ENCODE measurements around the gene LIPC.

GRCh38 chr15:58390655-58391054 lies 41.1 kb upstream of the LIPC start:
- TF ChIP-seq CTCF (IDR thresholded peaks at IDR 0.05) (no peak), POLR2A (IDR thresholded peaks at IDR 0.05) (no peak)
